T follicular helper cell (primary cell): ENCODE measurements around the gene PLA2G7.
"Not testable (repeated sequence)": the region's sequence is repeated elsewhere in the genome, so short reads cannot be mapped to it uniquely, and the experiment has no call there.

Experiments used
- DNase-seq: peaks from one replicate; pipeline ENCODE4 v3.0.0-alpha.2; 2020; ENCODE audit warnings: low read depth

Gene PLA2G7

DNA sequence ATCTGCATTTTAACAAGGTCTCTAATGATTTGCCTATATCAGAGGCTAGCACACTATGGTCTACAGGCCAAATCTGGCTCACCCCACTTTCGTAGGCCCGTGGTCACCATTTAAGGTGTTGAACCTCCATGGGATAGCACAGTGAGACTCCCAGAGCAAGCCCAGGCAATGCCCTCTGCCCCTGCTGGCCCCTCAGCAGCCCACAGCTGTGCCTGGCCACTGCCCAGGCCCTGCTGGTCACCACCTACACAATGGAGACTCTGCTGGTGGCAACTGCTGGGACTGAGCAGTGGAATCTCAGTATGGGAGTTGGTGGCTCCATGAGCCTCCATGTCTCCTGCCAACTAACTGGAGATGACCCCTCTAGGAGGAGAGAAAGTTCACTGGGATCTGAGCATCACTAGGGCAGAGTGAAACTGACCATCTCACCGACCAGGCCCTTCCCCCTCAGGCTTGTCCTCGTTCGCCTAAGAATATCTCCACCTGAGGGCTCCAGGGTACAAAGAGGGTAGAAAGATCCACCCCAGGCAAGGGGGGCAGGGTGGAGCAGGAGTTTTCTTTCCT, 13.8 kb upstream of the PLA2G7 start:
- DNase-seq, result no peak

- DNase-seq, result no peak
These were observed 11.5 kb upstream of the PLA2G7 start, which contains the start of gene ANKRD66 for GRCh38 chr6:46746696-46747095. Gene ANKRD66, plus strand, starts transcription at chr6:46746933. Its CDS starts 5,016 bp downstream, at chr6:46751949.

DNA sequence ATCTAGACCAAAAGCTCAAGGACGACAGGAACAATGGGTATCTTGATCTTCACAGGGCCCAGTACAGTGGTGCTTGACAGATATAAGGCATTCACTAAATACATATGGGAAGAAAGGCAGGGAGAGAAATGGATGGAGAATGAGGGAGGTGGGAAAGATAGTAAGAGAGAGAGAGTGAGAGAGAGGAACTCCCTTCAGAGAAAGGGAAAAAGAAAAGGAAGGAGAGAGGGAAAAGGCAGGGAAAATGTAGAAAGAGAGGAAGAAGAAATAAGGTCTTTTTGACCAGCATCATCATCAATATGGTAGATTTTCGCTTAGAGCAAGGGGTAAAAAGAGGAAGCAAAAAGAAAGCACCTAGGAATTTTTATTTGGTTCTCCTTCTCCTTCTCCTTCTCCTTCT, 10.8 kb upstream of the PLA2G7 start:
- DNase-seq, result no peak

DNA sequence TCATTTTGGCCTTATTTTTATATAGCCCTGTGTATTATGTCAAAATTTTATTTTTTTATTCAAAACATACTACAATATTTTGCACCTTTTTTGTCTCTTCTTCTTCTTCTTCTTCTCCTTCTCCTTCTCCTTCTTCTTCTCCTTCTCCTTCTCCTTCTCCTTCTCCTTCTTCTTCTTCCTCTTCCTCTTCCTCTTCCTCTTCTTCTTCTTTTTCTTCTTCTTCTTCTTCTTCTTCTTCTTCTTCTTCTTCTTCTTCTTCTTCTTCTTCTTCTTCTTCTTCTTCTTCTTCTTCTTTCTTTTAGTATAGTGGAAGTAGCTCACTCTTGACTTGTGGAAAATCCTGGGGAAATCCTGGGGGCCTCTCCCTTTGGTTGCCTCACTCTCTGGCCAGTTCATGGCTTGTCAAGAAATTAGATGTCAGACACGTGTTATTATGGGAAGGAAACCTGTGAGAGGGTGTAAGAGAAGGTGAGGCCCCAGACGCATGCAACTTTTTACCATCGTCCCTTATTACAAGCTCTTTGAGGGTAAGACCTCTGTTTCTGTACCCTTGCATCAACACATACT, 9.1 kb upstream of the PLA2G7 start:
- DNase-seq, result not testable (repeated sequence)

DNA sequence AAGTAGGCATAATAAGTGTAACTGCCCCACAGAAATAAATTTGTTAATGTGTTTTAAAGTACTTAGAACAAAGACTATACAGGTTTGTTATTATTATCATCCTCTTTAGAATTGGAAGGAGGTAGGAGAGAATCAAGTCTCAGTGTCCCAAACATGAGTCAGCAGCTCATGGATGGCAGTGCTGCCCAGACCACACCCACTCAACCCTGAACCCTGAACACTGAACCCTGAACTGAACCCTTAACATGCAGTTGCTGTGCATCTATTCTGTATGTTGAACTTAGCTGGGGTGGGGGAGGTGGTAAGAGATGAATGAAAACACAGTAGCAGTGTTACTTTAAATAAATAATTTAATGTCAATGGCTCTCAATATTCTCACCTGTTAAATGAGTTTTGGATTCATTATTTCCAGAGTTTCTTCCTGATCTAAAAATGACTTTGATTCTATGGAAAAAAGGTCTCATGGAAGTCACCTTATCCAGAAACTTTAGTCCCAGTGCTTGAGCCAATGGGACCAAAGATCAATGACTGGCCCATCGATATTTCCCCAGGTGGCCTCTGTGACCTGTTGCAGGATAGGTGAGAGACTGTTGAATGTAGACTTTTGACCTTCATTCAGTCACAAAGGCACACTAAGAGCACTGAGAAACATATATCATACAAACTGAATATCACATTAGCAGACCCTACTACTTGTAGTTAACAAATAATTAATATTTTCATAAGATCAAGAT, 8.4 kb upstream of the PLA2G7 start:
- DNase-seq, result no peak

DNA sequence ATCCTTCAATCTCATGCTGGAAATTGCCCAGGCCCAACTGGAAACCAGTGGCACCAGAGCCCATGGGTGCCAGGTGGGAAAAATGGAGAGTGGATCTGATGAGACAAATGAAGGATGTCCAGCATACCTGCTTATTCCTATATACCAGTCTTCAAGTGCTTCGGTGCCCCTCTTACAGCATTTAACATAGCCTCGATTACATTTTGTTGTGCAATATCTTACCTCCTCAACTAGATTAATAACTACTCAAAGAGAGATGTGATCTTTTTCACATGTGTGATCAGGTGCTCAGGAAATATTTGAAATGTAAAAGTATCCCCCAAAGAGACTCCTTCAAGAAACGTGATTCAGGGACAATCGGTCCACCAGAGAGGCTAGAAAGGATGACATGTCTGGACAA, 6.7 kb upstream of the PLA2G7 start:
- no peak for DNase-seq

GRCh38 chr6:46741482-46741881, 6.3 kb upstream of the PLA2G7 start:
- DNase-seq, result no peak

- DNase-seq, result no peak
These were observed 1.7 kb upstream of the PLA2G7 start for GRCh38 chr6:46736906-46737305.

- DNase-seq, result no peak
These were observed 501 bp upstream of the PLA2G7 start for GRCh38 chr6:46735720-46736031.

DNA sequence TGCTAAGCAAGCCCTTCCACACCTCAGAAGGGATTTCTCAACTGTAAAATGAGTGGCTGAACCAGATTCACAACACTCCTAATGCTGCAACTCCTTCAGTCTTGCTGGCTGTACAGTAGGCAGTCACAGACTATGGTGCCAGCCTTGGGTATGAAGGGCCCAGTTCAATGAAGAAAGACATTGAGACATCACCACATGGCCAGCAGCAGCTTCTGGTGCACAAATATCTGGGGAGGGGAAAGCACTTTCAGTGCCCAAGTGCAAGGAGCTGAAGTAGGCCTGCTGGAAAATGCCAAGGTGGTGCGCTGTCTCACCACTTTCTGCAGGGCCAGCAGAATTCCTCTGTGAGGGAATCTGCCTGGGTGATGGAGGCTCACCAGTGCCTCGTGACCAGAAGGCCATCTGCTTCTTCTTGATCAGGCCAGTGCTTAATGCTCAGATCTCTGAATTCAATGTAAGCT, 1.8 kb downstream of the PLA2G7 start:
- no peak for DNase-seq

- no peak for DNase-seq
These were observed 4.2 kb downstream of the PLA2G7 start for GRCh38 chr6:46730921-46731461.

GRCh38 chr6:46729787-46730326, 5.3 kb downstream of the PLA2G7 start:
- DNase-seq, result no peak

- no peak for DNase-seq
These were observed 14.8 kb downstream of the PLA2G7 start for GRCh38 chr6:46720401-46720800.

DNA sequence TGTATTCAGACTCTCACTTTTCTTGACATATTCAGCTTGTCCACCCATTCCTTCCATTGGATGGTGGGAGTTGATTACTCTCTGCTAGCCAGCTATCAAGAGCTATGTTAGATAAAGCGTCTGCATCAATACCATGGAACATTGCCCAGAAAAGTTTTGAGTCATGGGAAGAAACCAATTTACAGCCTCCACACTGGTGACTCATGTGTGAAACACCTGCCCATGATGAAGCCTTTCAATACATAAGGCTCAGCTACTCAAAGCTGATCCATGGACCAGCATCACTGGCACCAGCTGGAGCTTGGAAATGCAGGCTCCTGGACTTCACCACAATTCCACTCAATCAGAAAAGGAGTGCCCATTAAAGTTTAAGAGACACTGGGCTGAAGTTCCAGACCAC, 16.1 kb downstream of the PLA2G7 start:
- no peak for DNase-seq

- DNase-seq, result no peak
These were observed 20.0 kb downstream of the PLA2G7 start for GRCh38 chr6:46715141-46715540.

DNA sequence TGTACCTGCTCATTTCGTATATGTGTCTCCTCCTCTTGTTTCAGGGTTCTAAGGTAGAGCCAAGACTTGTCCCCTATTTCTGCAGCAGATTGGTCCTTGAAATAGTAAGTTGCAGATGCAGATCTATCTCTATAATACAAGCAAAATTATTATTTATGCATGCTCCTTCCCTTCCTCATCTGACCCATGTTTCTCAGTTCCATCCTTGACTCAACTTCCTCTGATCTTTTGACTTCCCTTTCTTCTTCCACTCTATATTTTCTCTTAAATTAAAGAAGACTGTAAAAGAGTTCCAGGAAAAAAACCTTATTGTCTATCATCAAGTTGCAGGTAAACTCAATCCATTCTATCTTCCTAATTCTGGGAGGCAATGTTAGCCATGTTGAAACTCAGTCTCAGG, 23.7 kb downstream of the PLA2G7 start:
- no peak for DNase-seq

DNA sequence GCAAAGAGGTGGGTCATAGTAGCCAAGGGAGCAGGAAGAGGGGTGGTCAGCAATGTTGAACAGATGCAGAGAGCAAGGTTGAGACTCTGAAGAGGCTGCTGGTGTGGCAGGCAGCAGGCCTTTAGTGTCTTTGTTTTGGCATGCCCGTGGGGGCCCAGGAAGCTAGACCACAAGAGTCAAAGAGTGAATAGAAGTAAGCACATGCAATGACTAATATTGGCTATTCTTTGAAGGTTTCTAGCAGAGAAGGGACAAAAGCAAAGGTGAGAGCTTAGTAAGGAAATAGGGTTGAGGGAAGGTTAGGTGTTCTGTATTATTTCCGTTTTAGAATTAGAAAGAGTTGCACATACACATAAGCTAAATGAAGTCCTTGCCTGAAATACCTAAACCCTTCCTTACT, 28.7 kb downstream of the PLA2G7 start:
- no peak for DNase-seq

DNA sequence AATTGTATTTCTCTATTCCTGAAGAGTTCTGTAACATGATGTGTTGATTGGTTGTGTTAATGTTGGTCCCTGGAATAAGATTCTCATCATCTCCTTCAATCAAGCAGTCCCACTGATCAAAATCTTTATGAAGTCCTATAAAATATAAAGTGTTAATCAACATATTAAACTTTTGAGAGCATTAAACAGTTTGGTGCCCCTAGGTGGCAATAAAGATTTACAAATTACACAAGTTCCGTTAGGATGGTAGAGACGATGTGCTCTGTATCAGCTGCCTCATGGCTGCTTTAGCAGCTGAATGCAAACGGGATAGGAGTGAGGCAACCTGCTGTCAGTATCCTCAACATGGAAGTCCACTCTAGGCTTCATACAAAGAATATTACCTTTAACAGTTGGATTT, 30.6 kb downstream of the PLA2G7 start:
- DNase-seq, result no peak

GRCh38 chr6:46699970-46700369, 35.2 kb downstream of the PLA2G7 start:
- DNase-seq, result no peak

- DNase-seq, result no peak
These were observed 44.2 kb downstream of the PLA2G7 start for GRCh38 chr6:46690911-46691451.

DNA sequence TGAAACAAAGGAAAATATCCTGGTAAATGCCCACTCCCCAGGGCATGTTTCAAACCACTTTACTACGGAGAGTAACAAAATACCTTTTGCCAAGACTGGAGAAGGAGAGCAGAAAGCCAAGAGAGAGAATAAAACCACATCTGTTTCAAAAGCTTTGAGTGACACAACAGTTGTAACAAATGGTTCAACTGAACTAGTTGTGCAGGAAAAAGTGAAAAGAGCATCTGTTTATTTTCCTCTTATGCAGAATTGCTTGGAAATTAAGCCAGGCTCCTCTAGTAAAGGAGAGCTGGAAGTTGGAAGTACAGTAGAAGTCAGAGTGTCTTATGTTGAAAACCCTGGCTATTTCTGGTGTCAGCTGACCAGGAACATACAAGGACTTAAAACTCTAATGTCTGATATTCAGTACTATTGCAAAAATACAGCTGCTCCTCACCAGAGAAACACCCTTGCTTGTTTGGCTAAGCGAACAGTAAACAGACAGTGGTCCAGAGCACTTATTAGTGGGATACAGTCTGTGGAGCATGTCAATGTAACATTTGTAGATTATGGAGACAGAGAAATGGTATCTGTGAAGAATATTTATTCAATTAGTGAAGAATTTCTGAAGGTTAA, 44.9 kb downstream of the PLA2G7 start:
- DNase-seq, result no peak

- no peak for DNase-seq
These were observed 45.5 kb downstream of the PLA2G7 start for GRCh38 chr6:46689657-46690056.
